ENCODE data around the gene OIP5.
"Not testable (repeated sequence)": the region's sequence is repeated elsewhere in the genome, so short reads cannot be mapped to it uniquely, and the experiment has no call there.

Gene OIP5

DNA sequence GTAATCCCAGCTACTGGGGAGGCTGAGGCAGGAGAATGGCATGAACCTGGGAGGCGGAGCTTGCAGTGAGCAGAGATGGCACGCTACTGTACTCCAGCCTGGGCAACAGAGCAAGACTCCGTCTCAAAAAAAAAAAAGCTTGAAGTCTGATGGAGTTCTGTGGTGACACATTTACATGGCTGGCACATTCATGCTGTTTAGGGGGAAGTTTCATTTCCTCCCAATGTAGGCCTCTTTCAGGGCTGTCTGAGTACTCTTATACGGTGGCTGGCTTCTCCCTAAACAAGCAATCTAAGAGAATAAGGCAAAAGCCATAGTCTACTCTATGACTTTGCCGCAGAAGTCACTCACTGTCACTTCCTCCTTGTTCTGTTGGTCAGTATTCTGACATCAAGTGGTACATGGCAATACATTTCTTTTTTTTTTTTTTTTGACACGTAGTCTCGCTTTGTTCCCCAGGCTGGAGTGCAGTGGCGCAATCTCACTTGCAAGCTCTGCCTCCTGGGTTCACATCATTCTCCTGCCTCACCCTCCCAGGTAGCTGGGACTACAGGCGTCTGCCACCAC is 41.2 kb downstream of the OIP5 start:
- Mint-ChIP-seq H3K4me3 (no peak overlapping the region), H3K27me3 (no peaks in the 10 kb centered on the region), H3K9me3 (no peaks in the 10 kb centered on the region), H3K27ac (ENCODE audit: low read depth) (no peak overlapping the region), H3K4me1 (peaks cover 18% of the 10 kb centered on the region), H3K36me3 (ENCODE audit: insufficient read depth) (peaks cover 52% of the 10 kb centered on the region)
- DNase-seq (ENCODE audit: low spot score in 2 of 2) (no peak), ATAC-seq (replicated peaks; ENCODE audit: extremely low read depth, poor library complexity, severe bottlenecking) (no peak)

GRCh38 chr15:41289953-41290352 is 42.4 kb downstream of the OIP5 start:
- Mint-ChIP-seq H3K9me3 (no peaks in the 10 kb centered on the region), H3K4me1 (peaks cover 25% of the 10 kb centered on the region), H3K36me3 (ENCODE audit: insufficient read depth) (peaks cover 55% of the 10 kb centered on the region), H3K27me3 (no peaks in the 10 kb centered on the region), H3K27ac (ENCODE audit: low read depth) (no peak overlapping the region), H3K4me3 (no peak overlapping the region)
- ATAC-seq (replicated peaks; ENCODE audit: extremely low read depth, poor library complexity, severe bottlenecking) (no peak), DNase-seq (ENCODE audit: low spot score in 2 of 2) (no peak)

GRCh38 chr15:41288464-41288863 is 43.9 kb downstream of the OIP5 start:
- H3K36me3 Mint-ChIP-seq (ENCODE audit: insufficient read depth) = peaks cover 63% of the 10 kb centered on the region
- no peak for ATAC-seq (replicated peaks; ENCODE audit: extremely low read depth, poor library complexity, severe bottlenecking)
- no peaks in the 10 kb centered on the region for H3K27me3 Mint-ChIP-seq
- no peak overlapping the region for H3K4me3 Mint-ChIP-seq
- DNase-seq (ENCODE audit: low spot score in 2 of 2) = no peak
- H3K9me3 Mint-ChIP-seq = no peaks in the 10 kb centered on the region
- H3K4me1 Mint-ChIP-seq = peaks cover 31% of the 10 kb centered on the region
- no peak overlapping the region for H3K27ac Mint-ChIP-seq (ENCODE audit: low read depth)

- Mint-ChIP-seq H3K4me3 (no peak overlapping the region), H3K4me1 (peaks cover 42% of the 10 kb centered on the region), H3K27ac (ENCODE audit: low read depth) (no peak overlapping the region), H3K9me3 (no peaks in the 10 kb centered on the region), H3K27me3 (no peaks in the 10 kb centered on the region), H3K36me3 (ENCODE audit: insufficient read depth) (peaks cover 61% of the 10 kb centered on the region)
- no peak for ATAC-seq (replicated peaks; ENCODE audit: extremely low read depth, poor library complexity, severe bottlenecking)
- no peak for DNase-seq (ENCODE audit: low spot score in 2 of 2)
Measured at GRCh38 chr15:41286665-41287333, 45.6 kb downstream of the OIP5 start.

GRCh38 chr15:41285285-41285684 is 47.1 kb downstream of the OIP5 start:
- Mint-ChIP-seq H3K27ac (ENCODE audit: low read depth) (peak overlapping the region; percentile 99), H3K4me3 (peak overlapping the region; percentile 96), H3K36me3 (ENCODE audit: insufficient read depth) (peaks cover 59% of the 10 kb centered on the region), H3K4me1 (peaks cover 42% of the 10 kb centered on the region), H3K9me3 (no peaks in the 10 kb centered on the region), H3K27me3 (no peaks in the 10 kb centered on the region)
- ATAC-seq (replicated peaks; ENCODE audit: extremely low read depth, poor library complexity, severe bottlenecking) = no peak
- DNase-seq (ENCODE audit: low spot score in 2 of 2) = no peak

- DNase-seq (ENCODE audit: low spot score in 2 of 2) = no peak
- Mint-ChIP-seq H3K36me3 (ENCODE audit: insufficient read depth) (peaks cover 60% of the 10 kb centered on the region), H3K27me3 (no peaks in the 10 kb centered on the region), H3K27ac (ENCODE audit: low read depth) (peak overlapping the region; percentile 99), H3K9me3 (no peaks in the 10 kb centered on the region), H3K4me3 (peak overlapping the region; percentile 96), H3K4me1 (peaks cover 42% of the 10 kb centered on the region)
- no peak for ATAC-seq (replicated peaks; ENCODE audit: extremely low read depth, poor library complexity, severe bottlenecking)
Measured at GRCh38 chr15:41284427-41285177, 47.8 kb downstream of the OIP5 start.

DNA sequence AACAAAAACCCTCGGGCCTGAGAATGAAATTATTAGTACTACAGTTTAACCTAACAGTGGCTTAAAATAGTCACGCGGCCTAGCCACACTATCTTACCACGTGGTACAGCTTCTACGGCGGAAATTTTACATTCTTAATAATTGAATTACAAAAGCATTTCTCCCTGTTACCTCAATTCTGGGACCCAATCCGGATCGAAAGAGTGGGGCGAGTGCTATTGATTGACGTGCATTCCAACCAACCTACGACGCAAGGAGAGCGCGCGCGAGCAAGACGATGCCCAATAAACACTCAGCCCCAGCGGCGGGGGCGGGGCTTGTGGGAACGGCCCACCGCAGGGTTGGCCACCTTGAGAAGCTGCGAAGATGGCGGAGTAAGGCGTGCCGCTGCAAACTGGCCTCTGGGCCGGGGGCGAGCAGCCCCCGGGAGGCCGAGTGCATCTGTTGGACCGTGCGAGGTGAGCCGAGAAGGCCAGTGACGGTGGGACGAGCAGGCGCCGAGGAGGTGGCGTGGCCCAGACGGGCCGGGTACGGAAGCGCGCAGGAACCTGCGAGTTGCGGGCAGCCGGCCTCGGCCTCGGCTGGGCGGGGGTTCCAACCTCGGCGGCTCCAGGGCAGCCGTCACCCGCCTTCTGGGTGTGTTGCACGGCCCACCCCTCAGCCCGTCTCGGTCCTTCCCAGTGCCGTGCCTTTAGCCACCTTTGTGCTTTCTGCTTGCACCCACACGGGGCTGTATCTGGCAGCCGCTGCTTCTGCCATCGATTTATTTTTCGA is 48.6 kb downstream of the OIP5 start:
- peaks cover 58% of the 10 kb centered on the region for H3K36me3 Mint-ChIP-seq (ENCODE audit: insufficient read depth)

GRCh38 chr15:41282980-41283652 is 49.3 kb downstream of the OIP5 start:
- not testable (repeated sequence) for H3K9me3 Mint-ChIP-seq; ATAC-seq (replicated peaks; ENCODE audit: extremely low read depth, poor library complexity, severe bottlenecking); H3K27me3 Mint-ChIP-seq; DNase-seq (ENCODE audit: low spot score in 2 of 2)
- Mint-ChIP-seq H3K27ac (ENCODE audit: low read depth) (peak overlapping the region; percentile 99), H3K36me3 (ENCODE audit: insufficient read depth) (peaks cover 51% of the 10 kb centered on the region), H3K4me3 (peak overlapping the region; percentile 96), H3K4me1 (peaks cover 36% of the 10 kb centered on the region)

More for the DNA sequence above, 48.6 kb downstream of the OIP5 start:
- Mint-ChIP-seq H3K27ac (ENCODE audit: low read depth) (peak overlapping the region; percentile 99), H3K4me1 (peaks cover 41% of the 10 kb centered on the region), H3K4me3 (peak overlapping the region; percentile 96), H3K27me3 (no peaks in the 10 kb centered on the region), H3K9me3 (no peaks in the 10 kb centered on the region)
- ATAC-seq (replicated peaks; ENCODE audit: extremely low read depth, poor library complexity, severe bottlenecking) = peak; percentile 94
- DNase-seq (ENCODE audit: low spot score in 2 of 2) = peak; percentile 94 to 96

DNA sequence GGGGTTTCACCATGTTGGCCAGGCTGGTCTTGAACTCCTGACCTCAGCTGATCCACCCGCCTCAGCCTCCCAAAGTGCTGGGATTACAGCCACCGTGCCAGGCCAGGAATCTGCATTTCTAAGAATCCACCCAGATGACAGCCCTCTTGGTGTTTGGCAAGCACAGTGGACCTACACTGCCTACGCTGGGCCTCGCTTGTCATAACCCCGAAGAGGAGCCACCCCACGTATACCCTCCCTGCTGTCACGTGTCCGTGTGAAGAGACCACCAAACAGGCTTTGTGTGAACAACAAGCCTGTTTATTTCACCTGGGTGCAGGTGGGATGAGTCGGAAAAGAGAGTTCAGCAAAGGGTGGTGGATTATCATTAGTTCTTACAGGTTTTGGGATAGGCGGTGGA is 50.0 kb downstream of the OIP5 start:
- Mint-ChIP-seq H3K4me1 (peaks cover 34% of the 10 kb centered on the region), H3K27ac (ENCODE audit: low read depth) (peak overlapping the region; percentile 99), H3K4me3 (peak overlapping the region; percentile 96), H3K36me3 (ENCODE audit: insufficient read depth) (peaks cover 47% of the 10 kb centered on the region)
- not testable (repeated sequence) for H3K9me3 Mint-ChIP-seq; DNase-seq (ENCODE audit: low spot score in 2 of 2); H3K27me3 Mint-ChIP-seq; ATAC-seq (replicated peaks; ENCODE audit: extremely low read depth, poor library complexity, severe bottlenecking)

DNA sequence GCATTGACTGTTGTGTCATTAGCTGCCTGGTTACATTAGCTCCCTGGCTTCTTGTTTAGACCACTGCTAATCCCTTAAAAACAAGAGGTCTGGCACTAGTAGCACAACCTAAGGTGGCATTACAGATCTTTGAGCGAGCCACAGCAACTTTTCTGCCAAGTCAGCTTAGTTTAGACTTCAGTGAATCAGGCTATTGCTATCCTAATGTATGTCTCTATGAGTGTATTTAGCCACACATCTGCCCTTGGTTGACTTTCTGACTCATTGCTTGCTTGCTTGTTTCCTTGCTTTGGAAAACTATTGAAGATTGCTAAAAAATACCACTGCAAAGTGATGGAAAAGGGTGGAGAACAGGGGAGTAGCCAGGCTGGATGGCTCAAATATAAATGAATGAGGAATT is 51.2 kb downstream of the OIP5 start:
- peaks cover 30% of the 10 kb centered on the region for H3K4me1 Mint-ChIP-seq
- H3K9me3 Mint-ChIP-seq = no peaks in the 10 kb centered on the region
- no peak overlapping the region for H3K27ac Mint-ChIP-seq (ENCODE audit: low read depth)
- H3K27me3 Mint-ChIP-seq = no peaks in the 10 kb centered on the region
- no peak overlapping the region for H3K4me3 Mint-ChIP-seq
- peaks cover 40% of the 10 kb centered on the region for H3K36me3 Mint-ChIP-seq (ENCODE audit: insufficient read depth)
- DNase-seq (ENCODE audit: low spot score in 2 of 2) (no peak), ATAC-seq (replicated peaks; ENCODE audit: extremely low read depth, poor library complexity, severe bottlenecking) (no peak)

- no peak for ATAC-seq (replicated peaks; ENCODE audit: extremely low read depth, poor library complexity, severe bottlenecking)
- no peak for DNase-seq (ENCODE audit: low spot score in 2 of 2)
- H3K27ac Mint-ChIP-seq (ENCODE audit: low read depth) = no peak overlapping the region
- H3K36me3 Mint-ChIP-seq (ENCODE audit: insufficient read depth) = peaks cover 27% of the 10 kb centered on the region
- no peak overlapping the region for H3K4me3 Mint-ChIP-seq
- no peaks in the 10 kb centered on the region for H3K9me3 Mint-ChIP-seq
- peaks cover 21% of the 10 kb centered on the region for H3K4me1 Mint-ChIP-seq
- H3K27me3 Mint-ChIP-seq = no peaks in the 10 kb centered on the region
Measured at GRCh38 chr15:41279535-41280283, 52.7 kb downstream of the OIP5 start.

All from central memory CD8-positive, alpha-beta T cell (primary cell).